GM10266 (cell line): ENCODE data around the gene RAG1.

ENCODE experiments used
- DNase-seq: peaks from one replicate; pipeline ENCODE4 v3.0.0; 2012; ENCODE audit errors: extremely low spot score
- CTCF ChIP-seq: IDR thresholded peaks from 2 replicates; pipeline ENCODE4 v1.5.1; 2012; ENCODE audit warnings: mild to moderate bottlenecking, low read depth; ENCODE audit not compliant: control insufficient read depth, insufficient read depth; ENCODE audit errors: missing control alignments

RAG1 gene

GRCh38 chr11:36617543-36618362 is 49.9 kb downstream of the RAG1 start:
- no peak for DNase-seq
- no peak for TF ChIP-seq CTCF

DNA sequence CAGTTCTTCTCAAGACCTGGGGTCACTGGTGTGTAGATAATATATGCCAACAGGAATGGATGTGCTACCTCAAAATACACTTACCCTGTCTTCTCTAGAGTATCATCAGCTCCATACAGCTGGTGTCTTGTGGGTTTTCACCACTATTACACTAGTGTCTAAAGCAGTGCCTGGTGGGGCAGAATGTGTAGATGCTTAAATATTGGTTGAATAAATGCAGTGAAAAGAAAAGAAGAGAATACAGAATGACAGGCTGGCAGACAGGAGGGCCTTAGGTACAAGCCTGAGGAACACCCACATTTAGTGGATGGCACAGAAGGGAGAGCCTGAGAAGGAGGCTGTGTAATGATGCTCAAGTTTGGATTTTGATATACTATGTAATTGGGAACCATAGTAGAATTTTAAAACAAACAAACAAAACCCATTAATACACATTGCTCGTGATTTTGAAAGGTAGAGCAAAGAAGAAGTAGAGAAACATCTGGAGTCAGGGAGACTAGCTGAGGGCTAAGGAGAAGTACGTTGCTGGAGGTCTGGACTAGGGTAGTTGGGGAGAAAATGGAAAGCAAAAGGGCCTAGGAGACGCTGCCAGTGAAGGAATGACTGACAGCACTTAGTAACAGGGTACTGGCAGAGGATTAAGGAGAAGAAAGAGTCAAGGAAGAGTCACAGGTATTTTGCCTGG is 50.7 kb downstream of the RAG1 start:
- DNase-seq = no peak
- TF ChIP-seq CTCF = no peak

- no peak for DNase-seq
- TF ChIP-seq CTCF = no peak
These were observed 51.7 kb downstream of the RAG1 start for GRCh38 chr11:36619502-36619901.

GRCh38 chr11:36620246-36620645 is 52.4 kb downstream of the RAG1 start:
- no peak for DNase-seq
- no peak for TF ChIP-seq CTCF

DNA sequence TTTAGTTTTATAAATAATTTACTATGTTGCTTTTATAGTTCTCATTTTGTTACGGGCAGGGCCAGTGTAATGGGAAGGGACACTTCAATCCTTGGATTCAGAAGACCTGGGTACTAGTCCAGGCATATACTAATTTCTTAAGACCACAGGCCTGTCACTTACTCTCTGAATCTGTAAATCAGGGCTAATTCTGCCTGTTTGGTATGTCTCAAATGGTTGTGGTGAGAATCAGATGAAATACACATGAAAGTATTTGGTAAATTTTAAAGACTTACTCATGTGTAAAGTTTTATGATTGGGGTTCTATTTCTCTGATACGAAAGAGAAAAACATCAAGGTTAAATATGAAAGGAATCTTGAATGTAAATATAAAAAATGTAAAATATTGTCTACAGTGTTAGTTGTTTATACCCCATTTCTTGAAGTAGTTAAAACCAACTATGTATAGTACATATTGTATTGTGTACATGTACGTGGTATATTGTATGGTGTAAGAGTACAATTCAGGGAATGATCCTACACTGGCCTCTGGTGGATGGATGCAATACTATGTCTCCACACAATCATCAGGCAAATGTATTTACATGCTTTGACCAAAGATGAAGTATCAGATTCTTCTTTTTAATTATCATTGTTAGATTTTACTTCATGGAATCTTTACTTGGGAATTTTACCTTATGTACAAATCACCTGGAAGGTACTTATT is 54.8 kb downstream of the RAG1 start:
- no peak for DNase-seq
- TF ChIP-seq CTCF = peak; percentile 46

DNA sequence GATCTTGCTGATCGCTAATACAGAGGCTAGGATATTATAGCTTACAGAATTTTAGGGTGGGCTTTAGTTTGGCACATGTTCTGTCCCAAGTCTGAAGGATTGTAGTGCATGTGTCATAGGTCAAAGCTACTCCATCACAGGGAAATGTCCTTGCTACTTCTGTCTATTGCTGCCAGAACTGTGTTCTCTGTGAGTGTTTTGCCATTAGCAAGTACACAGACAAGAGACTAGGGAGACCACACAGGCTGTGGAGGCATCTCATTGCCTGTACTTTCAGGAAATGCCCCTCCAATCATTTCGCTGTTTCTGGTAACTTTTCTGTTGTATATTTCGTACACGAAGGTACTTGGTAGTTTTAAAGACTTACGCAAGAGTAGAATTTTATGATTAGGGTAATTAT is 55.7 kb downstream of the RAG1 start:
- DNase-seq = no peak
- TF ChIP-seq CTCF = no peak

- no peak for DNase-seq
- no peak for TF ChIP-seq CTCF
These were observed 59.2 kb downstream of the RAG1 start for GRCh38 chr11:36627006-36627405.
